Superior temporal gyrus (tissue), 1 donor: Measurements from ENCODE around the gene RPL14.
"Not testable (repeated sequence)": the region's sequence is repeated elsewhere in the genome, so short reads cannot be mapped to it uniquely, and the experiment has no call there.

Experiments
- DNase-seq: peaks from one replicate; pipeline ENCODE4 v3.0.0-alpha.2; 2016; ENCODE audit errors: extremely low spot score

Gene RPL14

DNA sequence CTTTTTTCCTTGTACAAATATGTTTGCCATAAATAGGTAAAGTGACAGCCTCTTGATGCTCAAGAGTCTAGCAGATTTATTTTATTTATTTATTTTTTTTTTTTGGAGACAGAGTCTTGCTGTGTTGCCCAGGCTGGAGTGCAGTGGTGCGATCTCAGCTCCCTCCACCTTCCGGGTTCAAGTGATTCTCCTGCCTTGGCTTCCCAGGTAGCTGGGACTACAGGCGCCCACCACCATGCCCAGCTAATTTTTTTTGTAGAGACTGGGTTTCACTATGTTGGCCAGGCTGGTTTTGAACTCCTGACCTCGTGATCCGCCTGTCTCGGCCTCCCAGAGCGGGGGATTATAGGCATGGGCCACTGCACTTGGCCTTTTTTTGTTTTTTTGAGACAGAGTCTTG, 5.7 kb downstream of the RPL14 start:
- not testable (repeated sequence) for DNase-seq

DNA sequence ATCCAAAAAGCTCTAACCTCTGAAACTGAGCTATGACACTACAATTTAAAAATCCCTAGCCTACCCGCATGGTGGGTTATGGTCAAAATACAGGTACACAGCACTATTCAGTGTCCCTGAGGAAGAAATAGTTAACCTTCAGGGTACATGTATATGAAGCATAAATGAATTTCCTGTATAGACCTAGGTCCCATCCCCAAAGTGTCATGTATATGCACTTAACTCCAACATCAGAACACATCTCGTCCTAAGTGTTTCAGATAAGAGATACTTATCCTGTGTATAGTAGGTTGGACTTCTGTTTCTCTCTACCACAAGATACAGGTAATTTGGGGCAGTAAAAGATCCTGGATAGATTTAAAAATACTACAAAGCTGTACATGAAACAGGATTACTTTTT, 6.4 kb downstream of the RPL14 start:
- DNase-seq: no peak

- no peak for DNase-seq
Measured at GRCh38 chr3:40464339-40465110, 7.4 kb downstream of the RPL14 start.

- no peak for DNase-seq
Measured at GRCh38 chr3:40465111-40465407, 7.9 kb downstream of the RPL14 start.

- DNase-seq: no peak
Measured at GRCh38 chr3:40465456-40465855, 8.3 kb downstream of the RPL14 start.

GRCh38 chr3:40468018-40468417, 10.9 kb downstream of the RPL14 start:
- no peak for DNase-seq

- no peak for DNase-seq
Measured at GRCh38 chr3:40470701-40471100, 13.6 kb downstream of the RPL14 start.

DNA sequence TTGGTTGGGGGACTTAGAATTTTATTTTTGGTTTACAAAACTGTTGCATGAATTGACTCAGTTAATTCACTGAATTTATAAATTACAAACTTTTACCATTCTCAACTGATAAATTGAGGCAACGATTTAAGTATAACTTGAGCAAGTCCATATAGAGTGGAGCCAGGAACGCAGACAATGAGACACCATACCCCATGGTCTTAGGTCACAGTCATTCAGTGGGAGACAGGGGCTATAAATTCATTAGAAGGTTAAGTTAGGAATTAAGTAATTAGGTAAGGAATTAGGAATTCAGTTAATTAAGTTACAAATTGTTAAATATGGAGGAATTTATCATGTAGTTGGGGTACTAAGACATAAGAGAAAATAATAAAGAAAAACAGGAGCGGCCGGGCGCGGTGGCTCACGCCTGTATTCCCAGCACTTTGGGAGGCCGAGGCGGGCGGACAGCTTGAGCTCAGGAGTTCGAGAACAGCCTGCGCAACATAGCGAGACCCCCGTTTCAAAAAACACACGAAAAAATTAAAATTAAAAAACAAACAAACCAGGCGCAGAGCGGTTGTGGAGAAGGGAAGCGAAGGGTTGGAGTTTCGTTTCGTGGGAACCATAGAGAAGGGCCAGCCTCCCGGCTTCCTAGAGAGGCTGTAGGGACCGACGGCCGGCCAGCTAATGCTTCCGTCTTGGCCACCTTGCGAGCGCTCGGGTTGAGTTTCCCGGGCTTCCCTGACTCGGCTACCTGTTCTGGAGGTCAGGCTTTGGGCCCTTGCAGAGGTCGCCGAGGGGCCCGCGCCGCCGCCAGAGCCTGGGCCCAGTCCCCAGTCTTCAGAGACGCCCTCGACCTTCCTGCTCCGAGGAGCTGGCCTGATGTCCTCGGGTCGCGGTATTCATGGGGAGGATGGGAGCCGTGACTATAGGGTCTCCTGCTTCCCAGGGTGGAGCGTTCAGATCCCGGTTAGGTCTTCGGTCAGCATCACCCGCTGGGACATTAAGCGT, 19.6 kb downstream of the RPL14 start, which contains the start of gene ZNF619:
TSS of gene ZNF619 (plus strand) at position 645 of the 993 bp plus-strand sequence. CDS start 858 bp downstream, outside the sequence.
- DNase-seq: peak; percentile 83

GRCh38 chr3:40477666-40478065, 20.5 kb downstream of the RPL14 start:
- peak; percentile 33 for DNase-seq

- DNase-seq: no peak
Measured at GRCh38 chr3:40487172-40487571, 30.0 kb downstream of the RPL14 start.

DNA sequence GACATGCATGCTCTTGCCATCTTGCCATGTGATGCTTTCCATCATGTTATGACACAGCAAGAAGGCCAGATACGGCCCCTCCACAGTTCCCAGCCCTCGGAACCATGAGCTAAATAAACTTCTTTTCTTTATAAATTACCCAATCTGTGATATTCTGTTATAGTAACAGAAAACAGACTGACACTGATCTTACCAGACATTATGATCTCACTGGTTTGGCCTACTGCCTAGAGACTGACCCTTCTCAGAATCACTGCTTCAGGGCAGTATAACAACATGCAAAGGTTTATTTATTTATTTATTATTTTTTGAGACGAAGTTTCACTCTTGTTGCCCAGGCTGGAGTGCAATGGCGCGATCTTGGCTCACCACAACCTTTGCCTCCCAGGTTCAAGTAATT, 33.8 kb downstream of the RPL14 start:
- no peak for DNase-seq

- no peak for DNase-seq
Measured at GRCh38 chr3:40494698-40495097, 37.6 kb downstream of the RPL14 start.

DNA sequence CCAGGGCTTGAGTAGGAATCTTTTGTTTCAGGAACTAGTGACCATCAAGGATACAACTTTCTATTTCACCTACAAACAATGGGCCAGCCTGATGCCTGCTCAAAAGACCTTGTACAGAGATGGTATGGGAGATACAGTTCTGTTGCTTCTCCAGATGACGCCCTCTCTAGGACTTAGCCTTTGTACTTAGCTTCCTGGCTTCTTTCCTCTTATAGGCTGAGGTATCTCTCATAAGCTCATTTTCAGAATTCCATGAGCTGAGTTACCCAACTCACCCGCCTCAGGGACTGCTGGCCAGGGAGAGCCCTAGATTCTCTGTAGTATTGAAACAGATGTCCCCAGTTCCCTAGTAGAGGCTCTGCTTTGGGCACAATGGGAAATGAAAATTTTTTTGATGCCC, 40.1 kb downstream of the RPL14 start:
- no peak for DNase-seq

DNA sequence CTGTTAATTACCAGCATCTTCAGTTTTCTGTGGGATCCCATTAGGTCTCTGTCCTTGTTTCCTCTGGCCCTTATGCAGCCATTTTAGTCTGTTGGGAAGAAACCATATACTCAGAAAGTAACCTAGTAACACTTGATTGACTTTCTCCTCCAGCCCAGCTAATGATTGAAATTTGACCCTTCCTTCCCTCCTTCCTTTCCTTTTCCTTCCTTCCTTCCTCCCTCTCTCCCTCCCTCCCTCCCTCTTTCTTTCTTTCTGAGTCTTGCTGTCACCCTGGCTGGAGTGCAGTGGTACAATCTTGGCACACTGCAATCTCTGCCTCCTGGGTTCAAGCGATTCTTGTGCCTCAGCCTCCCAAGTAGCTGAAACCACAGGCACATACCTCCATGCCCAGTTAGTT, 42.8 kb downstream of the RPL14 start:
- no peak for DNase-seq

- no peak for DNase-seq
Measured at GRCh38 chr3:40502034-40502433, 44.9 kb downstream of the RPL14 start.

- no peak for DNase-seq
Measured at GRCh38 chr3:40504636-40505430, 47.7 kb downstream of the RPL14 start.

DNA sequence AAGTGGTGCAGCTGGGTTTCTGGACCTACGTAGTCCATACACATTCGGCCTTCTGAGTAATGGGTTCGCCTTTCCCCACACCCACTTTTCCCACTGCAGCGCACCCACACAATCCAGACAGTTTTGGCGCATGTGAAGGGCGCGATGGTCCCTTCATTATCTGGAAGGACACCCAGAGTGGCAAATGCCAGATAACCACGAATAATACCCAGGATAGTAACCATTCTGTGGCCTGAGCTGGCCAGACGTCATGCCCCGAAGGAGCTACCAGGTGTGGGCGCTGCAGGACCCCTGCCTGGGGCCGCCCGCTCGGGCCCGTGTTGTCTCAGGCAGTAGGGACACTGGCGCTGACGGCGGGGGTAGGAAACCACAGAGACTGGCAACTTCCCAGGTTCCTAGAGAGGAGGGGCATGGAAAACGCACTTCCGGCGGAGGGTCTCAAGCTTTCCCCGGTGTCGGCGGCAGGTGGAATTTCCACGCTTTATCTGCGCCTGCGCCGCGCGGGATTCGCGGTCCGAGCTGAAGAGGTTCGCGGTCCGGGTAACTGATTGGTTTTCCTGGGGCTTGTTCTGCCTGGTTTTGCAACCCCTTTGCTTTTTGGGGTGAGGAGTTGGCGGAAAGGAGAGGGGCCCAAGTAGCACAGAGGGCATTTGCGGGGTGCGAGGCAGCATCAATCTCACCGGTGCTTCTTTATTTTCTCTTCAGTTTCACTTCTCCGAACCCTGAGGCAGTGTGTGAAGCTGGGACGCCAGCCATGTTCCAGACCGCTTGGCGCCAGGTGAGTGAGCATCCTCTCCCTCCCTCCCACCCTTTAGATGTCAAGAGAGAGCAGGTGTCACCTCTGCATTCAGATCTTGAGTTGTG, 48.7 kb downstream of the RPL14 start, which contains the start of gene ZNF620:
TSS of gene ZNF620 (plus strand) at position 441 of the 864 bp plus-strand sequence. CDS start at position 755, 314 bp downstream.
- peak; percentile 86 for DNase-seq

GRCh38 chr3:40511031-40511718, 54.0 kb downstream of the RPL14 start:
- DNase-seq: no peak

DNA sequence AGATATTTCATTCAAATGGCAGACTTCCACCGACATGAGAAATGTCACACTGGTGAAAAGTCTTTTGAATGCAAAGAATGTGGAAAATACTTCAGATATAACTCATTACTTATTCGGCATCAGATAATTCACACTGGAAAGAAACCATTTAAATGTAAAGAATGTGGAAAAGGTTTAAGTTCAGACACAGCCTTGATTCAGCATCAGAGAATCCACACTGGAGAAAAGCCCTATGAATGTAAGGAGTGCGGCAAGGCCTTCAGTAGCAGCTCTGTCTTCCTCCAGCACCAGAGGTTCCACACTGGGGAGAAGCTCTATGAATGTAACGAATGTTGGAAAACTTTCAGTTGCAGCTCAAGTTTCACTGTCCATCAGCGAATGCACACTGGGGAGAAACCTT, 59.1 kb downstream of the RPL14 start:
- no peak for DNase-seq

- DNase-seq: no peak
Measured at GRCh38 chr3:40518067-40518466, 60.9 kb downstream of the RPL14 start.
